A549 (cell line): ENCODE results near the gene ARRDC3. TPM values are rescaled to one million over a fixed set of nuclear protein-coding genes. Genes with fewer than 3 reads are reported as not detected.
"Not testable (repeated sequence)": the region's sequence is repeated elsewhere in the genome, so short reads cannot be mapped to it uniquely, and the experiment has no call there.

ENCODE experiments used
- ATAC-seq, 2 experiments: fragments of 200-7000 bp in 1 of 2; fragments of >200 bp in 1 of 2; cut with Nextera tagmentation in 1 of 2; cut with Tn5 transposase in 1 of 2; 3 replicates each; pipeline versions ENCODE4 v1.8.0 to v1.9.1; 2018 to 2020; ENCODE audit warnings: mild to moderate bottlenecking in 1 of 2, moderate library complexity in 1 of 2
- CTCF ChIA-PET: fragments of 300-600 bp; sonication (Branson Sonifier 250); formaldehyde crosslinking; extraction: SDS; loops from one replicate; lab custom pipeline; 2021; ENCODE audit warnings: antibody characterized with exemption, inconsistent platforms; lab: Yijun Ruan, JAX
- POLR2A ChIA-PET: fragments of 350-600 bp; formaldehyde crosslinking; extraction: SDS; loops from one replicate; lab custom pipeline; 2021; ENCODE audit warnings: antibody characterized with exemption, inconsistent platforms; lab: Yijun Ruan, JAX
- DNase-seq, 2 experiments: peaks; one replicate each; pipeline versions ENCODE4 v3.0.0 to v3.0.0-alpha.2; 2011 to 2016; ENCODE audit warnings: low read depth in 1 of 2, low spot score in 1 of 2
- FAIRE-seq: peaks from 2 replicates; lab custom pipeline; 2011; peaks lifted over from hg19 to GRCh38; lab: Jason Lieb, UNC
- H3K27ac ChIP-seq, 2 experiments: fragments of >200 bp; sonication (Bioruptor Twin); formaldehyde crosslinking; 3 replicates each; pipeline ENCODE4 v1.5.1; 2016 to 2017
- H3K4me1 ChIP-seq: fragments of >200 bp; sonication (Bioruptor Twin); formaldehyde crosslinking; 3 replicates; pipeline ENCODE4 v1.6.1; 2016
- H3K4me2 ChIP-seq: fragments of >200 bp; sonication (Bioruptor Twin); formaldehyde crosslinking; 3 replicates; pipeline ENCODE4 v1.6.1; 2016
- H3K4me3 ChIP-seq: fragments of >200 bp; sonication (Bioruptor Twin); formaldehyde crosslinking; 3 replicates; pipeline ENCODE4 v1.5.1; 2016
- H3K9me3 ChIP-seq: fragments of >200 bp; sonication (Bioruptor Twin); formaldehyde crosslinking; 3 replicates; pipeline ENCODE4 v1.6.1; 2016
- BHLHE40 ChIP-seq: IDR thresholded peaks from 2 replicates; pipeline ENCODE4 v1.6.1; 2012; ENCODE audit warnings: low read depth, low read length, inconsistent platforms
- CHD2 ChIP-seq: fragments of 150-350 bp; IDR thresholded peaks from 2 replicates; pipeline ENCODE4 v1.6.1; 2014; ENCODE audit warnings: low read length; ENCODE audit not compliant: partially characterized antibody
- CTCF ChIP-seq: fragments of >200 bp; sonication (Bioruptor Twin); formaldehyde crosslinking; IDR thresholded peaks from 3 replicates; pipeline ENCODE4 v1.5.1; 2016
- FOSB ChIP-seq: fragments of 250-450 bp; sonication (Bioruptor Pico); IDR thresholded peaks from 2 replicates; pipeline ENCODE4 v1.5.0; 2020; ENCODE audit warnings: mild to moderate bottlenecking, moderate library complexity
- FOSL2 ChIP-seq, 2 experiments: fragments of 450-650 bp in 1 of 2; fragments of >200 bp in 1 of 2; sonication (Bioruptor Twin) in 1 of 2; formaldehyde crosslinking; IDR thresholded peaks; 2 replicates each; pipeline versions ENCODE4 v1.5.0 to v1.6.1; 2016 to 2020; ENCODE audit warnings: mild to moderate bottlenecking in 1 of 2, moderate library complexity in 1 of 2
- GATA3 ChIP-seq: IDR thresholded peaks from 2 replicates; pipeline ENCODE4 v1.6.1; 2012; ENCODE audit warnings: borderline replicate concordance
- HOXB5 ChIP-seq: fragments of 250-450 bp; sonication (Bioruptor Pico); IDR thresholded peaks from 2 replicates; pipeline ENCODE4 v1.5.0; 2020; ENCODE audit warnings: mild to moderate bottlenecking, moderate library complexity
- MAFK ChIP-seq: fragments of 450-650 bp; IDR thresholded peaks from 2 replicates; pipeline ENCODE4 v1.6.1; 2014; ENCODE audit not compliant: partially characterized antibody
- NFE2L2 ChIP-seq: fragments of 150-350 bp; conservative IDR thresholded peaks from 2 replicates; pipeline ENCODE4 v1.6.1; 2014; ENCODE audit warnings: low read length
- POLR2A ChIP-seq: IDR thresholded peaks from 2 replicates; pipeline ENCODE4 v1.6.1; 2012; ENCODE audit warnings: mild to moderate bottlenecking, low read length
- POLR2AphosphoS2 ChIP-seq: conservative IDR thresholded peaks from 2 replicates; pipeline ENCODE4 v1.6.1; 2012; ENCODE audit warnings: low read length, improper control_type of control experiment, inconsistent platforms
- RAD21 ChIP-seq, 2 experiments: fragments of >200 bp in 1 of 2; sonication (Bioruptor Twin) in 1 of 2; formaldehyde crosslinking in 1 of 2; IDR thresholded peaks in 1 of 2; conservative IDR thresholded peaks in 1 of 2; 2 replicates in 1 of 2; 3 replicates in 1 of 2; pipeline ENCODE4 v1.6.1; 2012 to 2018; ENCODE audit warnings: inconsistent platforms in 1 of 2
- SMC3 ChIP-seq: fragments of >200 bp; sonication (Bioruptor Twin); formaldehyde crosslinking; IDR thresholded peaks from 3 replicates; pipeline ENCODE4 v1.6.1; 2018; ENCODE audit warnings: inconsistent platforms
- ZC3H11A ChIP-seq: fragments of 450-650 bp; IDR thresholded peaks from 2 replicates; pipeline ENCODE4 v1.6.1; 2014; ENCODE audit warnings: antibody characterized with exemption, mild to moderate bottlenecking
- ZSCAN20 ChIP-seq: fragments of 250-450 bp; sonication (Bioruptor Pico); IDR thresholded peaks from 2 replicates; pipeline ENCODE4 v1.8.0; 2022; ENCODE audit warnings: mild to moderate bottlenecking, moderate library complexity
- WGBS: methylation state at CpG from one replicate; pipeline ENCODE4 v1.1.6; 2017; ENCODE audit errors: missing lambda C conversion rate; 5-methylcytosine and 5-hydroxymethylcytosine counted together
- polyA plus RNA-seq, 4 experiments: library from polyadenylated mRNA; depleted of rRNA in 3 of 4; stranded (reverse); fragments of >200 nt; fragmentation: RNase III in 1 of 4; extraction: RNeasy Plus Mini Kit Qiagen cat#74134 plus additional on column Dnase treatment in 1 of 4; gene quantifications; 2 replicates in 3 of 4; 3 replicates in 1 of 4; pipeline ENCODE4 v1.2.3, GENCODE V29; 2011 to 2017
- TF ChIP-seq, protein P1 (sequence below): fragments of 450-650 bp; IDR thresholded peaks from 2 replicates; pipeline ENCODE4 v1.6.1; 2014; ENCODE audit warnings: antibody characterized with exemption
- TF ChIP-seq, protein P2 (sequence below): fragments of >200 bp; sonication (Bioruptor Twin); formaldehyde crosslinking; IDR thresholded peaks from 2 replicates; pipeline ENCODE4 v1.6.1; 2016
- TF ChIP-seq, protein P3 (sequence below): fragments of >200 bp; sonication (Bioruptor Twin); formaldehyde crosslinking; IDR thresholded peaks from 3 replicates; pipeline ENCODE4 v1.6.1; 2016

Gene ARRDC3
- polyA plus RNA-seq, 2 of the 4 experiments (the other 2 are of a cell fraction), result 9.9 to 36.3 TPM

GRCh38 chr5:91386120-91386519 lies 3.0 kb upstream of the ARRDC3 start:
- FAIRE-seq, result peak; percentile 70
- DNase-seq, result no peak
- POLR2A ChIA-PET, result no interaction called here

DNA sequence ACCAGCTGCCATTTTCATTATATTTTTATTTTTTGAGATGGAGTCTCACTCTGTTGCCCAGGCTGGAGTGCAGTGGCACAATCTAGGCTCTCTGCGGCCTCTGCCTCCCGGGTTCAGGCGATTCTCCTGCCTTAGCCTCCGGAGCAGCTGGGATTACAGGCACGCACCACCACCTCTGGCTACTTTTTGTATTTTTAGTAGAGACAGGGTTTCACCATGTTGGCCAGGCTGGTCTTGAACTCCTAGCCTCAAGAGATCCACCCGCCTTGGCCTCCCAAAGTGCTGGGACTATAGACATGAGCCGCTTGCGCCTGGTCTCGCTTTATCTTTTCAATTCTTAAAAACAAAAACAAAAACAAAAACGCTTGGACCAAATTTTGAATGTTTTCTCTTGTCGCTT lies 2.5 kb upstream of the ARRDC3 start:
- ChIA-PET POLR2A (interaction anchor here (0.8 to 3.1 kb wide), 5 partner anchors 89 to 976 kb away, joined by 3 to 32 read pairs (median 3); partner anchors contain the start of gene CETN3), CTCF (interaction anchor here (0.6 to 9.2 kb wide), 89 partner anchors 11 to 645 kb away, joined by 3 to 166 read pairs (median 5); no protein-coding TSS in a partner anchor)
- not testable (repeated sequence) for H3K9me3 ChIP-seq, ATAC-seq, FAIRE-seq, H3K4me2 ChIP-seq, H3K4me3 ChIP-seq, DNase-seq, H3K4me1 ChIP-seq, H3K27ac ChIP-seq
- WGBS, result 81% methylated on average over 11 of the region's 11 CpGs

More at GRCh38 chr5:91386120-91386519, 3.0 kb upstream of the ARRDC3 start:
- no peak for TF ChIP-seq POLR2AphosphoS2
- no peak for ATAC-seq
- Histone ChIP-seq H3K4me3 (no peak overlapping the region), H3K4me2 (no peak overlapping the region), H3K9me3 (no peaks in the 10 kb centered on the region), H3K27ac (no peak overlapping the region), H3K4me1 (peaks cover 5% of the 10 kb centered on the region; the same call in 2 of the 3 replicates)
- WGBS, result 75% methylated on average over 2 of the region's 2 CpGs
- CTCF ChIA-PET, result interaction anchor here (0.7 to 9.2 kb wide), 23 partner anchors 14 to 594 kb away, joined by 3 to 166 read pairs (median 12); no protein-coding TSS in a partner anchor

DNA sequence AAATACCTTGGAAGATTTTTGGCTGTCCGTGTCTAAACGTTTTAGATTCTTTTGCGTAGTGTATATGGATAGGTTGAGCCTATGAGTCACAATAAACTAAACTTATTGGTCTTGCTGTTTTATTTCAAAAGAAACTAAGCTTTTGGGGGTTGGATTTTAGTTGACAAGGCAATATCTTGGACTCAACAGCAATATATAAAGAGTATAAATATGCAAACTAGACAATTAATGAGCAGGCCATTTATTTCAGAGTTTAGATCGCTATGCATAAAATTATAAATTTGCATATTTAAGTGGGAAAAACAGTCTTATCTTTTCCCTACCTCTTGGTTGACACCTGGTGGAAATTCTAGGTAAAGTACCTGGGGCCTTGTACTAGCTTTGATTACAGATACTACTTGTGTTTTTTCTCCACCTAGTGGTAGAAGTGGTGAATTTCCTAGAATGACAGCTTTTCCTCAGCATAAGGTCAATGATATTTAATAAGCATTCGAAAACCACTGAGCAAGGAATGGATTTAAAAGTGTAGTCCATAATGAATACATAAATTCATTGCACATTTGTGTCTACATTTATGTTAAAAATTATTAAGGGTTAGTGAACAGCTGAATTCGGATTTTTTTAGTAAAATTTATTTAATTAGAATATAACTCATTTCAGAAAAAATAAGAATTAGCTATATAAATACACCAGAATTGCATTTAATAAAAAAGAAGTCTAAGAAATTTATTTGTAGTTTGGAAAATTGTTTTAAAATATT lies 1.7 kb upstream of the ARRDC3 start:
- CTCF ChIA-PET, result interaction anchor here (0.6 to 9.2 kb wide), 105 partner anchors 10 to 645 kb away, joined by 3 to 166 read pairs (median 5); no protein-coding TSS in a partner anchor
- no peak for ATAC-seq
- FAIRE-seq, result peak; percentile 96

DNA sequence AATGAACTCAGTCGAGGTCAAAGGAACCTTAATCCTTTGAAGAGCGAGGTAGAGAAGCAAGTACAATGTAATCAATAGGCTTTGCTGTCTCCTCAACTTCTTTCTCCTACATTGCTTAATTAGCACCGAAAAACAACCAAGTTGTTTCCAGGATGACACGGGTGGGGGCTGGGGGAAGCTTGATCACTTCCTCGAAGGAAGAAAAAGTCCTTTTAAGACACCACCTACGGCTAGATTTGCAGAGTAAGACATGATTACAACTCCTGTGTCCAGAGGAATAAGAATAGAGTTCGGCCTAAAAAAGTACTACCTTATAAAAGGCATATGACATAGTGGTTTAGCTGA lies 811 bp upstream of the ARRDC3 start:
- H3K4me3 ChIP-seq, result peak overlapping the region; percentile 60
- peak overlapping the region; percentile 91 to 96 for H3K27ac ChIP-seq
- CTCF ChIA-PET, result interaction anchor here (1.0 to 9.2 kb wide), 47 partner anchors 9 to 581 kb away, joined by 3 to 166 read pairs (median 8); no protein-coding TSS in a partner anchor
- under 1% methylated on average over 7 of the region's 7 CpGs for WGBS
- ATAC-seq (no peak), DNase-seq (no peak), FAIRE-seq (no peak)
- no peaks in the 10 kb centered on the region for H3K9me3 ChIP-seq
- peak overlapping the region; percentile 87 for H3K4me2 ChIP-seq
- POLR2A ChIA-PET, result interaction anchor here (0.7 to 3.2 kb wide), 17 partner anchors 12 to 518 kb away, joined by 3 to 67 read pairs (median 6); no protein-coding TSS in a partner anchor
- TF ChIP-seq HOXB5 (no peak), POLR2A (no peak), FOSB (CRISPR knock-in tag) (no peak), POLR2AphosphoS2 (no peak), NFE2L2 (no peak), ZSCAN20 (CRISPR knock-in tag) (no peak), ZC3H11A (no peak), GATA3 (no peak), BHLHE40 (no peak)
- TF ChIP-seq, protein P1, sequence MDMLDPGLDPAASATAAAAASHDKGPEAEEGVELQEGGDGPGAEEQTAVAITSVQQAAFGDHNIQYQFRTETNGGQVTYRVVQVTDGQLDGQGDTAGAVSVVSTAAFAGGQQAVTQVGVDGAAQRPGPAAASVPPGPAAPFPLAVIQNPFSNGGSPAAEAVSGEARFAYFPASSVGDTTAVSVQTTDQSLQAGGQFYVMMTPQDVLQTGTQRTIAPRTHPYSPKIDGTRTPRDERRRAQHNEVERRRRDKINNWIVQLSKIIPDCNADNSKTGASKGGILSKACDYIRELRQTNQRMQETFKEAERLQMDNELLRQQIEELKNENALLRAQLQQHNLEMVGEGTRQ, result no peak
- TF ChIP-seq, protein P2, sequence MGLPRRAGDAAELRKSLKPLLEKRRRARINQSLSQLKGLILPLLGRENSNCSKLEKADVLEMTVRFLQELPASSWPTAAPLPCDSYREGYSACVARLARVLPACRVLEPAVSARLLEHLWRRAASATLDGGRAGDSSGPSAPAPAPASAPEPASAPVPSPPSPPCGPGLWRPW, result no peak
- TF ChIP-seq, protein P3, sequence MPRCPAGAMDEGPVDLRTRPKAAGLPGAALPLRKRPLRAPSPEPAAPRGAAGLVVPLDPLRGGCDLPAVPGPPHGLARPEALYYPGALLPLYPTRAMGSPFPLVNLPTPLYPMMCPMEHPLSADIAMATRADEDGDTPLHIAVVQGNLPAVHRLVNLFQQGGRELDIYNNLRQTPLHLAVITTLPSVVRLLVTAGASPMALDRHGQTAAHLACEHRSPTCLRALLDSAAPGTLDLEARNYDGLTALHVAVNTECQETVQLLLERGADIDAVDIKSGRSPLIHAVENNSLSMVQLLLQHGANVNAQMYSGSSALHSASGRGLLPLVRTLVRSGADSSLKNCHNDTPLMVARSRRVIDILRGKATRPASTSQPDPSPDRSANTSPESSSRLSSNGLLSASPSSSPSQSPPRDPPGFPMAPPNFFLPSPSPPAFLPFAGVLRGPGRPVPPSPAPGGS, result no peak
- H3K4me1 ChIP-seq, result peaks cover 5% of the 10 kb centered on the region; the same call in 2 of the 3 replicates

More for the DNA sequence above, 1.7 kb upstream of the ARRDC3 start:
- DNase-seq, result peak; percentile 89 to 92
- peak overlapping the region; percentile 60 for H3K4me3 ChIP-seq
- peak overlapping the region; percentile 91 to 96 for H3K27ac ChIP-seq
- peaks cover 5% of the 10 kb centered on the region; the same call in 2 of the 3 replicates for H3K4me1 ChIP-seq
- H3K4me2 ChIP-seq, result peak overlapping the region; percentile 87
- WGBS, result 1% methylated on average over 6 of the region's 6 CpGs
- TF ChIP-seq MAFK, result peak; percentile 92
- no peak for TF ChIP-seq FOSL2 (IDR thresholded peaks at IDR 0.05)
- TF ChIP-seq FOSL2 (CRISPR knock-in tag; IDR thresholded peaks at IDR 0.05), result peak; percentile 42; the same call in 1 of the 2 replicates
- peak; percentile 98 to 99 for TF ChIP-seq RAD21 (conservative IDR thresholded peaks at IDR 0.05 in 1 of 2, IDR thresholded peaks at IDR 0.05 in 1 of 2)
- peak; percentile 100 for TF ChIP-seq CTCF
- no peak for TF ChIP-seq POLR2AphosphoS2
- no peak for TF ChIP-seq CHD2
- peak; percentile 100 for TF ChIP-seq SMC3
- POLR2A ChIA-PET, result interaction anchor here (0.6 to 3.2 kb wide), 9 partner anchors 35 to 975 kb away, joined by 3 to 44 read pairs (median 11); partner anchors contain the start of gene CETN3
- no peaks in the 10 kb centered on the region for H3K9me3 ChIP-seq
